Stimulated activated CD8-positive, alpha-beta memory T cell treated with anti-CD3 and anti-CD28 coated beads, Interleukin-4, amount 100 ng/mL, for 48 hours (primary cell): ENCODE measurements around the gene MAGEA2.
"Not testable (repeated sequence)": the region's sequence is repeated elsewhere in the genome, so short reads cannot be mapped to it uniquely, and the experiment has no call there.

Experiments used
- DNase-seq: peaks from one replicate; pipeline ENCODE4 v3.0.0-alpha.2; 2020

The MAGEA2 gene, protein sequence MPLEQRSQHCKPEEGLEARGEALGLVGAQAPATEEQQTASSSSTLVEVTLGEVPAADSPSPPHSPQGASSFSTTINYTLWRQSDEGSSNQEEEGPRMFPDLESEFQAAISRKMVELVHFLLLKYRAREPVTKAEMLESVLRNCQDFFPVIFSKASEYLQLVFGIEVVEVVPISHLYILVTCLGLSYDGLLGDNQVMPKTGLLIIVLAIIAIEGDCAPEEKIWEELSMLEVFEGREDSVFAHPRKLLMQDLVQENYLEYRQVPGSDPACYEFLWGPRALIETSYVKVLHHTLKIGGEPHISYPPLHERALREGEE

DNA sequence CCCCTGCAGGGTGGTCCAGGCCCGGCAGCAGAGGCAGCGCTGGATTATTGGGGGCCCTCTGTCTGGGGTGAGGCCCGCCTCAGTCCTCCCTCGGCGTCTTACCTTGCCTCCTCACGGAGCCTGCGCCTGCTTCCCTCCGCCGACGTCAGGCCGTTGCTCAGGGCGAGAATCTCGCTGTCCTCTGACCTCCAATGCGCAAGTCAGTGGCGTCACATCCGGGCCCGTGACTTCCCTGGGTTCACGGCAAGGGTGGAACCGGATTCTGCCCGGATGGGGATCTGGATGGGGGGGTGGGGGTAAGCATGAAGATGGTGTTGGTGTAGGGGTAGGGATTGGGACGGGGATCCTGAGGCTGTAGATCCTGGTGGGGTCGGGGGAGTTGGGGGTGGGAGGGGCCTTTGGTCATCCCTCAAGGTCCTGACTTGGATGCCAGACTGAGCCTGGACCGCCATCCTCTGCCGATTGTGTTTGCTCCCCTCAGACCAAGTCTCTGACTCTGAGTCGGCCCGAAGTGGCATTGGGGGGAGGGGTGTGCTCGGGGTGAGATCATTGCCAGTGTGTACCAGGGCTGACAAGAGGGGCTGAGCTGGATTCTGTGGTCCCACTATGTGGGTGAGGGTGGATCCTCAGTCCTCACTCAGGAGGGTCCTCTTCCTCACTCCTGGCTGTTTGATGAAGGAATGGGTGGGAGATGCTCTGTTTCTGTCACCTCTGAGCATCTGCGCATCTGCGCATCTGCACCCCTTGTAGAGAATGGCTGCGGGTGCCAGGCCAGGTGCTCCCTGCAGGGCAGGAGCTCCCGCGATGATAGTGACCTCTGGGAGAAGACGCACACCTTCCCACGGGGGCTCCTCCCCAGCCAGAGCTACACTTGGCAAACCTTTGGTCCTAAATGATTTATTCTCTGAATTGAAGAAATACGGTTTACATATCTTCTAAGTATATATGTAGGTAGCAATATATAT is at the start of gene MAGEA2:
TSS of gene MAGEA2 (minus strand) at position 157 of the 965 bp plus-strand sequence. CDS start 2,479 bp downstream, outside the sequence.
- not testable (repeated sequence) for DNase-seq

DNA sequence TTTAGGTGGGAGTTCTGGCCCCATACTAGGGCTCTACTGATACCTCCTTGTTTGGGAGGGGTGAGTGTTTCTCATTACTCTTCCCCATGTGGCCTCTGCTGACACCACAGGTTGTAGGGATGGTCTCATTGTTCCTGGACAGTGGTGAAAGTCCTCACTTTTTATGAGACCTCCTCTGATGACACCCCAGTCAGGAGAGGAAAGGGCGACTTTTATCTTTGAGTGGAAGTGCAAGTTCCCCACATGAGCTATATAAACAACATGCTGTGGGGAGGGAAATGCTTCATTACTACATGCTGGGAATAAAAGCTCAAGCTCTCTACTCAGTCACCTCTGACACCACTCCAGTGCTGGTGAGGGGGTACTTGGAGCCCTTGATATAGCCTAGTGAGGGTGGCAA is 45.3 kb upstream of the MAGEA2 start:
- DNase-seq, result no peak

DNA sequence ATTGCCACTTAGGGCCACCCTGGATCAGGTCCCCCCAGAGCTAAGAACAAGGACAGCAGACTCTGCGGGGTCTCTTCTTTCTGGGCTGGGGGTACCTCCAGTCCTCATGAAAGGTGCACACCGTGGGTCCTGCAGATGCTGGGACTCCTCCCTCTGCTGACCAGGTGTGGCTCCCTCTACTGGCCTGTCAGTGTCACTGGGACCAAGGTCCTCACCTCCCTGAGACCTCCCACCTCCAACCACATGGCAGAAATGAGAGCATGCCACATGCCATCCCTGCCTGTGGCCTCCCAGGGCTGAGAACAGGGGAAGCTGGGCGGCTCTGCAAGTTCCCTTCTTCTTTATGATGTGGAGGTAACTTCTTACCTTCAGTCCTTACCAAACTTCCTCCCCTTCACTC is 33.4 kb upstream of the MAGEA2 start:
- not testable (repeated sequence) for DNase-seq

DNA sequence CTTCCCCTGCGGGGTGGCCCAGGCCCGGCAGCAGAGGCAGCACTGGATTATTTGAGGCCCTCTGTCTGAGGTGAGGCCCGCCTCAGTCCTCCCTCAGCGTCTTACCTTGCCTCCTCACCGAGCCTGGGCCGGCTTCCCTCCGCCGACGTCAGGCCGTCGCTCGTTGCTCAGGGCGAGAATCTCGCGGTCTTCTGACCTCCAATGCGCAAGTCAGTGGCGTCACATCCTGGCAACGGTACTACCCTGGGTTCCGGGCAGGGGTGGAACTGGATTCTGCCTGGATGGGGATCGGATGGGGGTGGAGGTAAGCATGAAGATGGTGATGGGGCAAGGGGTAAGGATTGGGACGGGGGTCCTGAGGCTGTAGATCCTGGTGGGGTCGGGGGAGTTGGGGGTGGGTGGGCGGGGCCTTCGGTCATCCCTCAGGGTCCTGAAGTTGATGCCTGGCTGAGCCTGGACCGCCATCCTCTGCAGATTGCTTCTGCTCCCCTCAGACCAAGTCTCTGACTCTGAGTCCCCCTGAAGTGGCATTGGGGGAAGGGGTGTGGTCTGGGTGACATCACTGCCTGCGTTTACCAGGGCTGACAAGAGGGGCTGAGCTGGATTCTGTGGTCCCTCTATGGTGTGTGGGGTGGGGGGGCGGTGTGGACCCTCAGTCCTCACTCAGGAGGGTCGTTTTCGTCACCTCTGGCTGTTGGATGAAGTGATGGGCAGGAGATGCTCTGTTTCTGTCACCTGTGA is 16.1 kb upstream of the MAGEA2 start, which contains the start of gene MAGEA6:
TSS of gene MAGEA6 (minus strand) at position 141 of the 741 bp plus-strand sequence. CDS start 2,039 bp downstream, outside the sequence.
- DNase-seq, result not testable (repeated sequence)

DNA sequence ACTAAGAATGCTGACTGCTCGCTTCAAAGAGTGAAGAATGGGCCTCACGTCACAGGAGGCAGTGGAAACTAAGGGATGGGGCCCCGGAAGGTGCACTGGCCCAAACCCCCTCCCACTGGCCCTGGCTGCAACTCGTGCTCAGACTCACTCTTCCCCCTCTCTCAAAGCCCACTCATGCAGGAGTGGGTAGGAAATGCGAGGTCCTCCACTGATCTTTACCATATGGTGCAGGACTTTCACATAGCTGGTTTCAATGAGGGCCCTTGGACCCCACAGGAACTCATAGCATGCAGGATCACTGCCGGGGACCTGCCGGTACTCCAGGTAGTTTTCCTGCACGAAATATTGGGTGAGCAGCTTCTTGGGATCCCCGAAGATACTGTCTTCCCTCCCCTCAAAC is 12.9 kb upstream of the MAGEA2 start:
- not testable (repeated sequence) for DNase-seq

DNA sequence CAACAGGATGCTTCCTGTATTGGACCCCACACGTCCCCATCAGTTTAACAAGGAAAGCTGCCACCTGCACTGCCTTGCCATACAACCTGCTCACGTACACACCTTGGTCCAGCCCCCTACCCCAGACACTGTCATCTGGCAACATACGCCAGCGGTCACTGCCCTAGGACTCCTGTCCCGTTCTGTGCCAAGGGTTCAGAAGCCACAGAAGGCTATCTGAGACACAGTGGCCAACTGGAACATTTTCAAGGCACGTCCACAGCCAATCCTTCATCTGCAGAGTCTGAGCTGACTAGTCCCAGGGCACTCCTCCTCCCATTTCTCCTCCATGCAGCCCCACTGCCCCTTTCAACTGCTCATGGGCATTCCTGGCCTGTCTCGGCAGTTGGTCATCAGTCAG is 7.9 kb upstream of the MAGEA2 start:
- not testable (repeated sequence) for DNase-seq

DNA sequence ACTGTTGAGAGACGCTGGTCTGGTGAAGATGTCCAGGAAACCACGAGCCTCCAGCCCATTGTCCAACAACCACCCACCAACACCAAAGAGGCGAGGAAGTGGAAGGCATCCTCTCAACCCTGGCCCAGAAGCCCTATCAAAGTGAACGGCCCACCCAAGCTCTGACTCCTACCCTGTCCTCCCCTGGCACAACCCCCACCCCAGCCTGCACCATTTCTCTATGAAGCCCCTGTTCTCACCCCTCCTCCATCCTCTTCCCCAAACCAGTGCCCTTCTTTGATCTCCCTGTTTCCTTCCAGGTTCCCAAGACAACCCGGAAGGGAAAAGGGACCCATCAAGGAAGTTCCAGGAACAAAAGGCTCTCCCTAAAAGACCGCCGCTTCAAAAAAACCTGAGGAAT is 5.9 kb upstream of the MAGEA2 start:
- DNase-seq, result not testable (repeated sequence)

DNA sequence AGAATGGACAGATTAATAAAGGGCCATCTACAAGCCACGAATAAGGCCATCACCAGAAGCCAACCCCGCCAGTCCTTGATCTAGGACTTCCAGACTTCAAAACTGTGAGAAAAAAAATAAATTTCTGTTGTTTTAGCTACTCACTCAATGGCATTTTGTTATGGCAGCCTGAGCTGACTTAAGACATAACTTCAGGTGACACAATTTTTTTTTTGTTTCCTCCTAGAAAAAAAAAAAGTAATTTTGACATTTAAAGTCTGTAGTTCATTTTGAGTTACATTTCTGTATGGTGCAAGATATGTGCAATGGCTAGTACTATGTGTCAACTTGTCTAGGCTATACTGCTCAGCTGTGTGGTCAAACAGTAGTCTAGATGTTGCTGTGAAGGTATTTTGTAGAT is 5.3 kb upstream of the MAGEA2 start, which contains the start of gene CSAG3:
TSS of gene CSAG3 (plus strand) at position 301 of the 400 bp plus-strand sequence.
- not testable (repeated sequence) for DNase-seq

DNA sequence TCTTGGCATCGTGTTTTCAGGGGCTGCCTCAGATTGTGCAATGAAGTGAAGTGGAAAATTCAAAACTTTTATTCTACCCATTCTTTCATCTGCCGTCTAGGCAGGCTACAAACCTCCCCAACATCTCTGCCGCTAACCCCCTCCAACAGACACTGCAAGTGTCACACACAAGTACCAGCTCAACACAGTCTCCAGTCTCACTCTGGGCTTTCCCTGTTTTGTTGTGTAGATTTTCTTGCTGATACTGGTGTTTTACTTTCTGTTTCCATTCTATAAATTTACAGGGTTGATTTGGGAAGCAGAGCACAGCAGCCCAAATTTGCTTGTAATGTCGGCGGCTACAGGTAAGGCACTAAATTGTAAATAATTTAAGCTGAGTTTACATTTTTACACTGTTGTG is 1.2 kb upstream of the MAGEA2 start:
- DNase-seq, result not testable (repeated sequence)

DNA sequence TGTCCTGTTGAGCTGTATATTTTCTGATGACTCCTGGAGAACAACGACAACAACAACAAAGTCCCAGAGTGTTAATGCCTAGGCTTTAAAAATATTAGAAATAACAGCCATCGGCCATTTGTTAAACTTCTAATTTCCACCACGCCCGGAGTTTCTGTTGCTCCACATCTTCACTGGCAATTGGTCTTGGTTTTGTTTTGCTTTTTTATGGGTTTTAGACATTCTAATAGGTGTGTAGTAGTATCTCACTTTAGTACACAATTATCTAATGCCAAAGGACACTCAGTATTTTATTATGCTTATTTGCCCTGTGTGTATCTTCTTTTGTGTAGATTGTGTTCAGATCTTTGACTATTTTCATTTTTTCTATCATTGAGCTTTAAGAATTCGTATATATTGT is 15.1 kb downstream of the MAGEA2 start:
- DNase-seq, result no peak

DNA sequence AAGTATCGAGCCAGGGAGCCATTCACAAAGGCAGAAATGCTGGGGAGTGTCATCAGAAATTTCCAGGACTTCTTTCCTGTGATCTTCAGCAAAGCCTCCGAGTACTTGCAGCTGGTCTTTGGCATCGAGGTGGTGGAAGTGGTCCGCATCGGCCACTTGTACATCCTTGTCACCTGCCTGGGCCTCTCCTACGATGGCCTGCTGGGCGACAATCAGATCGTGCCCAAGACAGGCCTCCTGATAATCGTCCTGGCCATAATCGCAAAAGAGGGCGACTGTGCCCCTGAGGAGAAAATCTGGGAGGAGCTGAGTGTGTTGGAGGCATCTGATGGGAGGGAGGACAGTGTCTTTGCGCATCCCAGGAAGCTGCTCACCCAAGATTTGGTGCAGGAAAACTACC is 17.1 kb downstream of the MAGEA2 start:
- not testable (repeated sequence) for DNase-seq

DNA sequence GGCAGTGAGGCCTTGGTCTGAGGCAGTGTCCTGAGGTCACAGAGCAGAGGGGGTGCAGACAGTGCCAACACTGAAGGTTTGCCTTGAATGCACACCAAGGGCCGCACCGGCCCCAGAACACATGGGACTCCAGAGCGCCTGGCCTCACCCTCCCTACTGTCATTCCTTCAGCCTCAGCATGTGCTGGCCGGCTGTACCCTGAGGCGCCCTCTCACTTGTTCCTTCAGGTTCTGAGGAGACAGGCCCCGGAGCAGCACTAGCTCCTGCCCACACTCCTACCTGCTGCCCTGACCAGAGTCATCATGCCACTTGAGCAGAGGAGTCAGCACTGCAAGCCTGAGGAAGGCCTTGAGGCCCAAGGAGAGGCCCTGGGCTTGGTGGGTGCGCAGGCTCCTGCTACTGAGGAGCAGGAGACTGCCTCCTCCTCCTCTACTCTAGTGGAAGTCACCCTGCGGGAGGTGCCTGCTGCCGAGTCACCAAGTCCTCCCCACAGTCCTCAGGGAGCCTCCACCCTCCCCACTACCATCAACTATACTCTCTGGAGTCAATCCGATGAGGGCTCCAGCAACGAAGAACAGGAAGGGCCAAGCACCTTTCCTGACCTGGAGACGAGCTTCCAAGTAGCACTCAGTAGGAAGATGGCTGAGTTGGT is 17.7 kb downstream of the MAGEA2 start:
- DNase-seq, result no peak

DNA sequence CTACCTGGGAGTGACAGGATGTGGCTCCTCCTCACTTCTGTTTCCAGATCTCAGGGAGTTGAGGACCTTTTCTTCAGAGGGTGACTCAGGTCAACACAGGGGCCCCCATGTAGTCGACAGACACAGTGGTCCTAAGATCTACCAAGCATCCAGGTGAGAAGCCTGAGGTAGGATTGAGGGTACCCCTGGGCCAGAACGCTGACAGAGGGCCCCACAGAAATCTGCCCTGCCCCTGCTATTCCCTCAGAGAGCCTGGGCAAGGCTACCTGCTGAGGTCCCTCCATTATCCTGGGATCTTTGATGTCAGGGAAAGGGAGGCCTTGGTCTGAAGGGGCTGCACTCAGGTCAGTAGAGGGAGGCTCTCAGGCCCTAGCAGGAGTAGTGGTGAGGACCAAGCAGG is 18.5 kb downstream of the MAGEA2 start:
- no peak for DNase-seq

DNA sequence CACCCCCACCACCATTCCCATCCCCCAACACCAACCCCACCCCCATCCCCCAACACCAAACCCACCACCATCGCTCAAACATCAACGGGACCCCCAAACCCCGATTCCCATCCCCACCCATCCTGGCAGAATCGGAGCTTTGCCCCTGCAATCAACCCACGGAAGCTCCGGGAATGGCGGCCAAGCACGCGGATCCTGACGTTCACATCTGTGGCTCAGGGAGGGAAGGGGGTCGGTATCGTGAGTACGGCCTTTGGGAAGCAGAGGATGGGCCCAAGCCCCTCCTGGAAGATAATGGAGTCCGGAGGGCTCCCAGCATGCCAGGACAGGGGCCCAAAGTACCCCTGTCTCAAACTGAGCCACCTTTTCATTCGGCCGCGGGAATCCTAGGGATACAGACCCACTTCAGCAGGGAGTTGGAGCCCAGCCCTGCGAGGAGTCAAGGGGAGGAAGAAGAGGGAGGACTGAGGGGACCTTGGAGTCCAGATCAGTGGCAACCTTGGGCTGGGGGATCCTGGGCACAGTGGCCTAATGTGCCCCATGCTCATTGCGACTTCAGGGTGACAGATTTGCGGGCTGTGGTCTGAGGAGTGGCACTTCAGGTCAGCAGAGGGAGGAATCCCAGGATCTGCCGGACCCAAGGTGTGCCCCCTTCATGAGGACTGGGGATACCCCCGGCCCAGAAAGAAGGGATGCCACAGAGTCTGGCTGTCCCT is 19.3 kb downstream of the MAGEA2 start:
- not testable (repeated sequence) for DNase-seq

DNA sequence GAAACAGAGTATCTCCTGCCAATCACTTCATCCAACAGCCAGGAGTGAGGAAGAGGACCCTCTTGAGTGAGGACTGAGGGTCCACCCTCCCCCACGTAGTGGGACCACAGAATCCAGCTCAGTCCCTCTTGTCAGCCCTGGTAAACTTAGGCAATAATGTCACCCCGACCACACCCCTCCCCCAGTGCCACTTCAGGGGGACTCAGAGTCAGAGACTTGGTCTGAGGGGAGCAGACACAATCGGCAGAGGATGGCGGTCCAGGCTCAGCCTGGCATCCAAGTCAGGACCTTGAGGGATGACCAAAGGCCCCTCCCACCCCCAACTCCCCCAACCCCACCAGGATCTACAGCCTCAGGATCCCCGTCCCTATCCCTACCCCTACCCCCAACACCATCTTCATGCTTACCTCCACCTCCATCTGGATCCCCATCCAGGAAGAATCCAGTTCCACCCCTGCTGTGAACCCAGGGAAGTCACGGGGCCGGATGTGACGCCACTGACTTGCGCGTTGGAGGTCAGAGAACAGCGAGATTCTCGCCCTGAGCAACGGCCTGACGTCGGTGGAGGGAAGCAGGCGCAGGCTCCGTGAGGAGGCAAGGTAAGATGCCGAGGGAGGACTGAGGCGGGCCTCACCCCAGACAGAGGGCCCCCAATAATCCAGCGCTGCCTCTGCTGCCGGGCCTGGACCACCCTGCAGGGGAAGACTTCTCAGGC is 20.2 kb downstream of the MAGEA2 start, which contains the start of the genes CSAG1 and MAGEA12:
TSS of gene CSAG1 (minus strand) at position 461 of the 715 bp plus-strand sequence. CDS start 1,261 bp downstream, outside the sequence.
TSS of gene MAGEA12 (plus strand) at position 497 of the 715 bp plus-strand sequence. CDS start 2,405 bp downstream, outside the sequence.
- DNase-seq, result no peak

DNA sequence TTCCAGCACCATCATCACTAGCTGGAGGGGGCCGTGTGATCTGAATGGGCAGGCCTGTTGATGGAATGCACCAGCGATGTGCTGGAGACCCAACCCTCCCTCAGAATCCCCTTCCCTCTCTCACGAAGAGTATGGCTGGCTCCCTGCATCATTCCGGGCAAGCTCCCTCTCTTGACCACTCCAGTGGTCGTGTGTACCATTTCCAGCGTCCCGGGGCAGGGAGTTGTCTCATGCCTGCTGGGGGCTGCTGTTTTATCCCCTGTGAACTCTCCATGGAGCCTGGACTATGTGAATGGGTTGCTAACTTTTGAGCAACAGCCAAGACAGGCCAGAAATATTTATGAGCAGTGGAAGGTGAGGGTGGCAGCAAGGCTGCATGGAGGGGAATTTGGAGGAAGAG is 28.2 kb downstream of the MAGEA2 start:
- no peak for DNase-seq

DNA sequence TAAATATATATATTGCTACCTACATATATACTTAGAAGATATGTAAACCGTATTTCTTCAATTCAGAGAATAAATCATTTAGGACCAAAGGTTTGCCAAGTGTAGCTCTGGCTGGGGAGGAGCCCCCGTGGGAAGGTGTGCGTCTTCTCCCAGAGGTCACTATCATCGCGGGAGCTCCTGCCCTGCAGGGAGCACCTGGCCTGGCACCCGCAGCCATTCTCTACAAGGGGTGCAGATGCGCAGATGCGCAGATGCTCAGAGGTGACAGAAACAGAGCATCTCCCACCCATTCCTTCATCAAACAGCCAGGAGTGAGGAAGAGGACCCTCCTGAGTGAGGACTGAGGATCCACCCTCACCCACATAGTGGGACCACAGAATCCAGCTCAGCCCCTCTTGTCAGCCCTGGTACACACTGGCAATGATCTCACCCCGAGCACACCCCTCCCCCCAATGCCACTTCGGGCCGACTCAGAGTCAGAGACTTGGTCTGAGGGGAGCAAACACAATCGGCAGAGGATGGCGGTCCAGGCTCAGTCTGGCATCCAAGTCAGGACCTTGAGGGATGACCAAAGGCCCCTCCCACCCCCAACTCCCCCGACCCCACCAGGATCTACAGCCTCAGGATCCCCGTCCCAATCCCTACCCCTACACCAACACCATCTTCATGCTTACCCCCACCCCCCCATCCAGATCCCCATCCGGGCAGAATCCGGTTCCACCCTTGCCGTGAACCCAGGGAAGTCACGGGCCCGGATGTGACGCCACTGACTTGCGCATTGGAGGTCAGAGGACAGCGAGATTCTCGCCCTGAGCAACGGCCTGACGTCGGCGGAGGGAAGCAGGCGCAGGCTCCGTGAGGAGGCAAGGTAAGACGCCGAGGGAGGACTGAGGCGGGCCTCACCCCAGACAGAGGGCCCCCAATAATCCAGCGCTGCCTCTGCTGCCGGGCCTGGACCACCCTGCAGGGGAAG is 39.5 kb downstream of the MAGEA2 start, which contains the start of gene MAGEA2B:
TSS of gene MAGEA2B (plus strand) at position 814 of the 973 bp plus-strand sequence. CDS start 2,479 bp downstream, outside the sequence.
- DNase-seq, result not testable (repeated sequence)

DNA sequence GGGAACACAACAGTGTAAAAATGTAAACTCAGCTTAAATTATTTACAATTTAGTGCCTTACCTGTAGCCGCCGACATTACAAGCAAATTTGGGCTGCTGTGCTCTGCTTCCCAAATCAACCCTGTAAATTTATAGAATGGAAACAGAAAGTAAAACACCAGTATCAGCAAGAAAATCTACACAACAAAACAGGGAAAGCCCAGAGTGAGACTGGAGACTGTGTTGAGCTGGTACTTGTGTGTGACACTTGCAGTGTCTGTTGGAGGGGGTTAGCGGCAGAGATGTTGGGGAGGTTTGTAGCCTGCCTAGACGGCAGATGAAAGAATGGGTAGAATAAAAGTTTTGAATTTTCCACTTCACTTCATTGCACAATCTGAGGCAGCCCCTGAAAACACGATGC is 40.4 kb downstream of the MAGEA2 start:
- not testable (repeated sequence) for DNase-seq

DNA sequence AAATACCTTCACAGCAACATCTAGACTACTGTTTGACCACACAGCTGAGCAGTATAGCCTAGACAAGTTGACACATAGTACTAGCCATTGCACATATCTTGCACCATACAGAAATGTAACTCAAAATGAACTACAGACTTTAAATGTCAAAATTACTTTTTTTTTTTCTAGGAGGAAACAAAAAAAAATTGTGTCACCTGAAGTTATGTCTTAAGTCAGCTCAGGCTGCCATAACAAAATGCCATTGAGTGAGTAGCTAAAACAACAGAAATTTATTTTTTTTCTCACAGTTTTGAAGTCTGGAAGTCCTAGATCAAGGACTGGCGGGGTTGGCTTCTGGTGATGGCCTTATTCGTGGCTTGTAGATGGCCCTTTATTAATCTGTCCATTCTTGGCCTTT is 44.5 kb downstream of the MAGEA2 start, which contains the start of gene CSAG2:
TSS of gene CSAG2 (minus strand) at position 101 of the 400 bp plus-strand sequence. CDS start 161 bp downstream, outside the sequence.
- not testable (repeated sequence) for DNase-seq
